Progenitor cell of endocrine pancreas (in vitro differentiated cells): ENCODE measurements around the gene VMAC. TPM values are rescaled to one million over a fixed set of nuclear protein-coding genes. Genes with fewer than 3 reads are reported as not detected.
"Not testable (repeated sequence)": the region's sequence is repeated elsewhere in the genome, so short reads cannot be mapped to it uniquely, and the experiment has no call there.

ENCODE experiments used
- DNase-seq: peaks from one replicate; pipeline ENCODE4 v3.0.0; 2021; ENCODE audit warnings: low spot score; ENCODE audit not compliant: unreplicated experiment
- H3K27ac Mint-ChIP-seq: 2 replicates; pipeline ENCODE4 v1.8.0; 2021; ENCODE audit warnings: mild to moderate bottlenecking, moderate library complexity, mixed read lengths
- H3K27me3 Mint-ChIP-seq: 2 replicates; pipeline ENCODE4 v1.8.0; 2021; ENCODE audit warnings: mixed read lengths
- H3K36me3 Mint-ChIP-seq: 2 replicates; pipeline ENCODE4 v1.8.0; 2022; ENCODE audit warnings: mixed read lengths; ENCODE audit not compliant: insufficient read depth
- H3K4me1 Mint-ChIP-seq: 2 replicates; pipeline ENCODE4 v1.8.0; 2021; ENCODE audit warnings: low read depth, mixed read lengths
- H3K4me3 Mint-ChIP-seq: 2 replicates; pipeline ENCODE4 v1.8.0; 2021; ENCODE audit warnings: low read depth, mild to moderate bottlenecking, moderate library complexity, mixed read lengths
- H3K9me3 Mint-ChIP-seq: 2 replicates; pipeline ENCODE4 v1.8.0; 2021; ENCODE audit warnings: low read depth, mixed read lengths
- CTCF ChIP-seq: fragments of 200-600 bp; sonication (generic); IDR thresholded peaks from one replicate; pipeline ENCODE4 v1.5.0; 2021; ENCODE audit warnings: antibody characterized with exemption, mild to moderate bottlenecking; ENCODE audit not compliant: unreplicated experiment
- total RNA-seq: library from RNA; stranded (reverse); gene quantifications from 2 replicates; pipeline ENCODE4 v1.2.1, GENCODE V29; 2021

VMAC gene
- total RNA-seq, 1 donor from 2014 or later = 15.2 TPM

GRCh38 chr19:5864725-5865486 lies 39.8 kb upstream of the VMAC start:
- no peaks in the 10 kb centered on the region for H3K36me3 Mint-ChIP-seq
- H3K27ac Mint-ChIP-seq = peak overlapping the region; percentile 58
- H3K4me1 Mint-ChIP-seq = no peaks in the 10 kb centered on the region

GRCh38 chr19:5865772-5866171 lies 38.9 kb upstream of the VMAC start:
- H3K4me3 Mint-ChIP-seq = no peak overlapping the region
- no peak for DNase-seq

More at GRCh38 chr19:5864725-5865486, 39.8 kb upstream of the VMAC start:
- peak; percentile 32 for TF ChIP-seq CTCF
- DNase-seq = no peak
- H3K9me3 Mint-ChIP-seq = no peaks in the 10 kb centered on the region
- H3K4me3 Mint-ChIP-seq = no peak overlapping the region
- peaks cover 21% of the 10 kb centered on the region for H3K27me3 Mint-ChIP-seq

DNA sequence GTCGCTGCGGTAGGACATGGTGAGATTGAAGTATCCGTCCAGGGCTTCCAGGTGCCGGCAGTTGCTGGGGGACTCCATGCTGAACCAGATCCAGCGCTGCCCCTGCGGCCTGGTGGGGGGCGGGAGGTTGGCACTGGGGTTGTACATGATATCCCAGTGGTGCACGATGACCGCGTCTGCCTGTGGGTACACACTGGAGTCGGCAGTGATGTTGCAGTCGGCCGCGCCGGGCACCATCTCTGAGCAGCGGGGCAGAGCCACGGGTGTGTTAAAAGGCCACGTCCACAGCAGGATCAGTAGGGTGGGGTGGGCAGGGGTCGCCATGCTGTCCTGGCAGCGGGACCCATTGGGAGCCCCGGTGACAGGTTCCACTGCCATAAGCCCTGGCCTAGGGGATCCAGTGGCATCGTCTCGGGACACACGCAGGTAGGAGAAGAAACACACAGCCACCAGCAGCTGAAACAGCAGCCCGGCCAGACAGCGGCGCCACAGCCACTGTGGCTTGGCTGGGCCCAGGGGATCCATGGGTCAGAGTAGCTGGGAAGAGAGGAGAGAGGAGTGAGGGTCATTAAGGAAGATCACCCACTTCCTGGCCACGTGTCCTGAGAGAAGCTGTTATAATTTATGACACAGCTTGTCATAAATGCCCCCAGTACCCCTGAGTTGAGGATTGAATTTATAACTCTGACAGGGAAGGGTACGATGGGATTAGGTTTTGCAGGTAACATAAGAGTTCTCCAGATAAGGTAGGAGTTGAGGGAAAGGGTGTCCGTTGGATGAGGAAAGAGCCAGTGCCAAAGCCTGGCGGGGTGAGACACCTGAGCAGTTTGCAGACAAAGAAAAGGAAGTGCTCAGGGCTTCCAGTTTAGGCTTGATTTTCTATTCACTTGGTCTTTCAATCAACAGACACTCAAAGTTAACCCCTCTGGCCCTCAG lies 37.2 kb upstream of the VMAC start:
- Mint-ChIP-seq H3K4me3 (no peak overlapping the region), H3K4me1 (no peaks in the 10 kb centered on the region), H3K27me3 (peaks cover 16% of the 10 kb centered on the region), H3K36me3 (no peaks in the 10 kb centered on the region), H3K9me3 (no peaks in the 10 kb centered on the region), H3K27ac (peak overlapping the region; percentile 71)
- TF ChIP-seq CTCF = no peak
- DNase-seq = no peak

More at GRCh38 chr19:5865772-5866171, 38.9 kb upstream of the VMAC start:
- H3K4me1 Mint-ChIP-seq = no peaks in the 10 kb centered on the region
- H3K27ac Mint-ChIP-seq = no peak overlapping the region
- no peaks in the 10 kb centered on the region for H3K36me3 Mint-ChIP-seq
- H3K9me3 Mint-ChIP-seq = no peaks in the 10 kb centered on the region
- TF ChIP-seq CTCF = no peak
- H3K27me3 Mint-ChIP-seq = peaks cover 19% of the 10 kb centered on the region

DNA sequence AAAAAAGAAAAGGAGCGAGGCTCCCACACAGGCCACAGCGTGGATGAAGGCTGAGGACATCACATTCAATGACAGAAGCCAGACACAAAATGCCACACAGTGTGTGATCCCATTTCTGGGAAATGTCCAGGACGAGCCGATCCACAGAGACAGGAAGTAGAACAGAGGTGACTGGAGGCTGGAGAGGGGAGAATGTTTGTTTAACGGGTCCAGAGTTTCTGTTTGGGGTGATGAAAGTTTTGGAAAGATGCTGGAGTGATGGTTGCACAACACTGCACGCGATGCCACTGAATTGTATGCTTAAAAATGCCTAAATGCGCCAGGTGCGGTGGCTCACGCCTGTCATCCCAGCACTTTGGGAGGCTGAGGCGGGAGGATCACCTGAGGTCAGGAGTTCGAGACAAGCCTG lies 33.7 kb upstream of the VMAC start:
- H3K4me1 Mint-ChIP-seq = no peaks in the 10 kb centered on the region
- no peak for TF ChIP-seq CTCF
- peak overlapping the region; percentile 12 for H3K27ac Mint-ChIP-seq
- peaks cover 10% of the 10 kb centered on the region for H3K27me3 Mint-ChIP-seq
- H3K9me3 Mint-ChIP-seq = no peaks in the 10 kb centered on the region
- no peaks in the 10 kb centered on the region for H3K36me3 Mint-ChIP-seq
- no peak for DNase-seq
- no peak overlapping the region for H3K4me3 Mint-ChIP-seq

GRCh38 chr19:5873617-5874199 lies 31.0 kb upstream of the VMAC start:
- no peak overlapping the region for H3K27ac Mint-ChIP-seq
- H3K36me3 Mint-ChIP-seq = no peaks in the 10 kb centered on the region
- no peaks in the 10 kb centered on the region for H3K9me3 Mint-ChIP-seq
- H3K4me1 Mint-ChIP-seq = no peaks in the 10 kb centered on the region
- peaks cover 2% of the 10 kb centered on the region for H3K27me3 Mint-ChIP-seq
- TF ChIP-seq CTCF = no peak
- DNase-seq = no peak
- H3K4me3 Mint-ChIP-seq = no peak overlapping the region

GRCh38 chr19:5874496-5874895 lies 30.2 kb upstream of the VMAC start:
- H3K4me1 Mint-ChIP-seq, H3K27ac Mint-ChIP-seq, H3K36me3 Mint-ChIP-seq, H3K27me3 Mint-ChIP-seq, DNase-seq, H3K4me3 Mint-ChIP-seq, H3K9me3 Mint-ChIP-seq: not testable (repeated sequence)
